Measurements from ENCODE around the gene APP. TPM values are rescaled to one million over a fixed set of nuclear protein-coding genes. Genes with fewer than 3 reads are reported as not detected.
"Not testable (repeated sequence)": the region's sequence is repeated elsewhere in the genome, so short reads cannot be mapped to it uniquely, and the experiment has no call there.

The APP gene
- total and polyA plus RNA-seq, 8 donors = 373 to 671 (median 580) TPM

DNA sequence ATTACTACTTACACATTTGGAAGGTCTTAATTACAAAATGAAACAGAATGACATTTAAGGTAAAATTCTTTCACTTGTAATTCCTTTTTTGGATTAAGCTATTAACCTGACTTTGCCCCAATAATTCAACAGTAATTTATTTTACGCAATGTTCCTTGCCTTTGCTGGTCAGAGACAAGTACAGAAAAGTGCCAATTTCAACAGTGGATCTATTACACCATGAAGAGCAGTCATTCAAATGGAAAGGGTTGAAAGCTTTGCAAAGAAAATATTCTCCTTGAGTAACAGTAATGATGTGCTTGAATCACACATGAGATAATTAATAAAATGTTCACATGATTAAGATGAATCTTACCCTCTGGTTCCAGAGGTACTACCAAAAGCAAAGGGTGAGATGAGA lies 84.7 kb downstream of the APP start:
- intact Hi-C loops (cut with DNase I) = no loop called here
- TF ChIP-seq, protein P1, sequence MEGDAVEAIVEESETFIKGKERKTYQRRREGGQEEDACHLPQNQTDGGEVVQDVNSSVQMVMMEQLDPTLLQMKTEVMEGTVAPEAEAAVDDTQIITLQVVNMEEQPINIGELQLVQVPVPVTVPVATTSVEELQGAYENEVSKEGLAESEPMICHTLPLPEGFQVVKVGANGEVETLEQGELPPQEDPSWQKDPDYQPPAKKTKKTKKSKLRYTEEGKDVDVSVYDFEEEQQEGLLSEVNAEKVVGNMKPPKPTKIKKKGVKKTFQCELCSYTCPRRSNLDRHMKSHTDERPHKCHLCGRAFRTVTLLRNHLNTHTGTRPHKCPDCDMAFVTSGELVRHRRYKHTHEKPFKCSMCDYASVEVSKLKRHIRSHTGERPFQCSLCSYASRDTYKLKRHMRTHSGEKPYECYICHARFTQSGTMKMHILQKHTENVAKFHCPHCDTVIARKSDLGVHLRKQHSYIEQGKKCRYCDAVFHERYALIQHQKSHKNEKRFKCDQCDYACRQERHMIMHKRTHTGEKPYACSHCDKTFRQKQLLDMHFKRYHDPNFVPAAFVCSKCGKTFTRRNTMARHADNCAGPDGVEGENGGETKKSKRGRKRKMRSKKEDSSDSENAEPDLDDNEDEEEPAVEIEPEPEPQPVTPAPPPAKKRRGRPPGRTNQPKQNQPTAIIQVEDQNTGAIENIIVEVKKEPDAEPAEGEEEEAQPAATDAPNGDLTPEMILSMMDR (IDR thresholded peaks at IDR 0.05) = no peak
- no peak for ATAC-seq
- Histone ChIP-seq H3K9me3 (no peaks in the 10 kb centered on the region), H3K27me3 (no peaks in the 10 kb centered on the region), H3K4me1 (no peaks in the 10 kb centered on the region), H3K4me3 (no peak overlapping the region), H3K36me3 (peaks cover 0 to 8% of the 10 kb centered on the region in 2 donors), H3K27ac (no peak overlapping the region)
- no peak for DNase-seq

DNA sequence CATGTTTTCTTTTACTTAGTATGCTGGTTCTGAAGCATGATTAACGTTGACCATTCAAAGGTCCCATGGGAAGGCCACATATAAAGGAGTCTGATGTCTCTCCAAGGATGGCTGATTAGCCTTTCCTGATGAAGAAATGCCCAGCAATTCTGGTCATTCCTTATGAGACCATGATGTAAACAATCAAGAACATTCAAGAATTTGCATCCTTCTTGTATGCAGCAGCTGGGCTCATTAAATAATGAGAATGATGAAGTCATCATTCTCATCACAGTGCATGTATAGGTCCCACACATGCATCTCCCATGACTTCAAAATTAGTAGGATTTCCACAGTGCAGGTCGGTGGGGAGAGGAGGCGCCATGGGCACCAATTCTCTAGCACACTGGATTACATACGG lies 85.4 kb downstream of the APP start:
- intact Hi-C loops (cut with DNase I) = no loop called here
- Histone ChIP-seq H3K9me3 (no peaks in the 10 kb centered on the region), H3K4me1 (no peaks in the 10 kb centered on the region), H3K27me3 (no peaks in the 10 kb centered on the region), H3K36me3 (peaks cover 0 to 8% of the 10 kb centered on the region in 2 donors), H3K27ac (no peak overlapping the region), H3K4me3 (no peak overlapping the region)
- ATAC-seq = no peak
- TF ChIP-seq, protein P1 (IDR thresholded peaks at IDR 0.05) = no peak
- no peak for DNase-seq

DNA sequence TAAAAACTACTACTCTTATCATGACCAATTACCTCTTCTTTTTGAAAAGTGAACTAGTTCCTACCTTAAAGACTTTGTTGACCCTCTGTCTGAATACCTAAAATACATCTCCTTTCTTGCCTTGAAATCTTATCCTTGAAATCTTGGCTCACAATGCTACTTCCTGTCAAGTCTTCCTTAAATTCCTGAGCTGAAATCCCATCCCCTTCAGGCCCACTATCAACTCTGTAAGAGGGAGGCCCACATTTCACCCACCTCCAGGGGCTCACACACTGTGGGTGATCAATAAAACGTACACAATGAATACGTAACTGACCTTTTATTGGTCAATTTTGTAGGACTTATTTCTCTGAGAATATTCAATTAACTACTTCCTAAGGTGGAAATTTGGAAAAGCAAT lies 88.0 kb downstream of the APP start:
- TF ChIP-seq, protein P1 (IDR thresholded peaks at IDR 0.05) = no peak
- no peak for DNase-seq
- no peak overlapping the region for H3K27ac ChIP-seq
- no peak for ATAC-seq
- no peak overlapping the region for H3K4me3 ChIP-seq
- H3K9me3 ChIP-seq = no peaks in the 10 kb centered on the region
- no peaks in the 10 kb centered on the region for H3K4me1 ChIP-seq
- H3K27me3 ChIP-seq = no peaks in the 10 kb centered on the region
- intact Hi-C loops (cut with DNase I) = no loop called here
- H3K36me3 ChIP-seq = no peaks in the 10 kb centered on the region

DNA sequence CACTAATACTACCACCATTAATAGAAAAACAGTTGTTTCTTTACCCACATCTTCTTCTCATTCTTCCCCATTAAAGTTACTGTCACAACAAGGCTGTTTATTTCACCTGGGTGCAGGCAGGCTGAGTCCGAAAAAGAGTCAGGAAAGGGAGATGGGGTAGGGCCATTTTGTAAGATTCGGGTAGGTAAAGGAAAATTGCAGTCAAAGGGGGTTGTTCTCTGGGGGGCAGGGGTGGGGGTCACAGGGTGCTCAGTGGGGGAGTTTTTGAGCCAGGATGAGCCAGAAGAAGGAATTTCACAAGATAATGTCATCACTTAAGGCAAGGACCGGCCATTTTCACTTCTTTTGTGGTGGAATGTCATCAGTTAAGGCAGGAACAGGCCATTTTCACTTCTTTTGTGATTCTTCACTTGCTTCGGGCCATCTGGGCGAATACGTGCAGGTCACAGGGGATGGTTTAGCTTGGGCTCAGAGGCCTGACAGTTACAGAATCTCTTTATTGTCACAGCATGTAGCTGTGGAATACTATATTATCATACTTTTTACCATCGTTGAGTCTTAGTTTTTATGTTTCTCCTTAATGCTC lies 89.3 kb downstream of the APP start:
- H3K4me1 ChIP-seq; DNase-seq; H3K4me3 ChIP-seq; H3K27ac ChIP-seq; ATAC-seq; intact Hi-C loops (cut with DNase I); H3K36me3 ChIP-seq; H3K27me3 ChIP-seq; H3K9me3 ChIP-seq: not testable (repeated sequence)

DNA sequence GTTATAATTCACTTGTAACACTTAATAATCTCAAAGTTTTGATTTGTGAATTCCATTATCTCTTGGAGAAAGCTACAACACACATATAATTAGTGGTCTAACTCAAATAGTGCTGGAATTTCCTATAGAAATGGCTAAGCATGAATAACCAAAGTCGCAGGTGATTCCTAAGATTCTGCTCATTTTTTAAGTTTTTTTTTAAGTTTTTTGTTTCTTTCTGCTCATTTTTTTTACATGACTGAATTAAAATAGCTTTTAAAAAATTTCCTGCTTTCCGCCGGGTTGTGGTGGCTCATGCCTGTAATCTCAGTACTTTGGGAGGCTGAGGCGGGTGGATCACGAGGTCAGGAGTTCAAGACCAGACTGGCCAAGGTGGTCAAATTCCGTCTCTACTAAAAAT lies 90.4 kb downstream of the APP start:
- ATAC-seq = no peak
- Histone ChIP-seq H3K27ac (no peak overlapping the region), H3K4me3 (no peak overlapping the region), H3K27me3 (no peaks in the 10 kb centered on the region), H3K4me1 (no peaks in the 10 kb centered on the region), H3K36me3 (no peaks in the 10 kb centered on the region), H3K9me3 (no peaks in the 10 kb centered on the region)
- no peak for DNase-seq
- TF ChIP-seq, protein P1 (IDR thresholded peaks at IDR 0.05) = no peak
- intact Hi-C loops (cut with DNase I) = no loop called here

DNA sequence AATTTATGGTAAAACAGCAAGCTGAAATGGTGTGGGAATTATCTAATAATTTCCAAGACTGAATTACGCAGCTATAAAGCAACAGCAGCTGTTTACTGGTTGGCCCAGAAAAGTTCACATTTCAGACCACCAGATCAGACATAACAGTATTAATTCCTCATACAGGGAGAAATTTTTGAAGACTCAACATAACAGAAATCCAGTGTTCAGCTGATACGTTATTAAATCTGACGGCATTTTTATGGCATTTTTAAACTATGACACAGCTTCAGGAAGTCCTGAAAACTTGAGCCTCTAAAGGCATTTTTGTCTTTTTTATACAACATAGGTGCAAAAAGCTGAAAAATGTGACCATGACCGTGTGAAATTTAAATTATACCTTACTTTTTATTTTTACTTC lies 91.2 kb downstream of the APP start:
- ATAC-seq = no peak
- Histone ChIP-seq H3K27me3 (no peaks in the 10 kb centered on the region), H3K27ac (no peak overlapping the region), H3K9me3 (no peaks in the 10 kb centered on the region), H3K36me3 (no peaks in the 10 kb centered on the region), H3K4me3 (no peak overlapping the region), H3K4me1 (no peaks in the 10 kb centered on the region)
- TF ChIP-seq, protein P1 (IDR thresholded peaks at IDR 0.05) = no peak
- intact Hi-C loops (cut with DNase I) = no loop called here
- no peak for DNase-seq
